Measurements from ENCODE around the gene TATDN2. TPM values are rescaled to one million over a fixed set of nuclear protein-coding genes. Genes with fewer than 3 reads are reported as not detected.

The TATDN2 gene
- total and polyA plus RNA-seq, 4 donors: 12.0 to 32.9 (median 23.8) TPM

- no peaks in the 10 kb centered on the region for H3K9me3 ChIP-seq (ENCODE audit: control insufficient read depth in 4 of 4, insufficient read depth in 3 of 4, low read length in 3 of 4)
- WGBS, 2 donors: 93% methylated on average over 9 of the region's 9 CpGs
- H3K4me3 ChIP-seq: no peak overlapping the region
- no peaks in the 10 kb centered on the region for H3K27me3 ChIP-seq (ENCODE audit: control insufficient read depth in 3 of 3, insufficient read depth in 3 of 3, low read length in 2 of 3)
- peaks cover 0 to 5% (median 0%) of the 10 kb centered on the region in 5 donors for H3K4me1 ChIP-seq (ENCODE audit: control insufficient read depth in 5 of 5, insufficient read depth in 5 of 5, low read length in 5 of 5)
- no peak for TF ChIP-seq CTCF (IDR thresholded peaks at IDR 0.05; ENCODE audit: control extremely low read depth, extremely low read depth)
- ATAC-seq (ENCODE audit: insufficient read depth, low FRiP score): no peak
- no peak for DNase-seq
- no peak overlapping the region for H3K9ac ChIP-seq (ENCODE audit: insufficient read depth in 1 of 2, low read length in 2 of 2)
- no peak overlapping the region for H3K27ac ChIP-seq (ENCODE audit: low read depth in 1 of 2, low read length in 1 of 2)
- peaks cover 0 to 18% (median 11%) of the 10 kb centered on the region in 4 donors for H3K36me3 ChIP-seq (ENCODE audit: control insufficient read depth in 4 of 4, insufficient read depth in 4 of 4, low read length in 4 of 4)
These were observed 41.6 kb downstream of the TATDN2 start for GRCh38 chr3:10289787-10290355.

GRCh38 chr3:10290481-10291176, 42.4 kb downstream of the TATDN2 start:
- H3K9ac ChIP-seq (ENCODE audit: insufficient read depth in 1 of 2, low read length in 2 of 2): no peak overlapping the region
- WGBS, 2 donors: 85 to 86% methylated on average over 18 of the region's 18 CpGs
- H3K27ac ChIP-seq (ENCODE audit: low read depth in 1 of 2, low read length in 1 of 2): no peak overlapping the region
- ATAC-seq (ENCODE audit: insufficient read depth, low FRiP score) (no peak), DNase-seq (no peak)
- H3K4me3 ChIP-seq: no peak overlapping the region
- peaks cover 0 to 4% (median 0%) of the 10 kb centered on the region in 5 donors for H3K4me1 ChIP-seq (ENCODE audit: control insufficient read depth in 5 of 5, insufficient read depth in 5 of 5, low read length in 5 of 5)
- no peaks in the 10 kb centered on the region for H3K9me3 ChIP-seq (ENCODE audit: control insufficient read depth in 4 of 4, insufficient read depth in 3 of 4, low read length in 3 of 4)
- no peak for TF ChIP-seq CTCF (IDR thresholded peaks at IDR 0.05; ENCODE audit: control extremely low read depth, extremely low read depth)
- peaks cover 0 to 18% (median 11%) of the 10 kb centered on the region in 4 donors for H3K36me3 ChIP-seq (ENCODE audit: control insufficient read depth in 4 of 4, insufficient read depth in 4 of 4, low read length in 4 of 4)
- H3K27me3 ChIP-seq (ENCODE audit: control insufficient read depth in 3 of 3, insufficient read depth in 3 of 3, low read length in 2 of 3): no peaks in the 10 kb centered on the region

GRCh38 chr3:10291641-10292040, 43.4 kb downstream of the TATDN2 start:
- WGBS, 2 donors: 81 to 89% methylated on average over 6 of the region's 6 CpGs
- peaks cover 0 to 4% (median 0%) of the 10 kb centered on the region in 5 donors for H3K4me1 ChIP-seq (ENCODE audit: control insufficient read depth in 5 of 5, insufficient read depth in 5 of 5, low read length in 5 of 5)
- H3K27ac ChIP-seq (ENCODE audit: low read depth in 1 of 2, low read length in 1 of 2): no peak overlapping the region
- H3K9ac ChIP-seq (ENCODE audit: insufficient read depth in 1 of 2, low read length in 2 of 2): no peak overlapping the region
- DNase-seq: no peak
- H3K4me3 ChIP-seq: no peak overlapping the region
- peaks cover 0 to 18% (median 8%) of the 10 kb centered on the region in 4 donors for H3K36me3 ChIP-seq (ENCODE audit: control insufficient read depth in 4 of 4, insufficient read depth in 4 of 4, low read length in 4 of 4)
- no peaks in the 10 kb centered on the region for H3K9me3 ChIP-seq (ENCODE audit: control insufficient read depth in 4 of 4, insufficient read depth in 3 of 4, low read length in 3 of 4)
- no peak for ATAC-seq (ENCODE audit: insufficient read depth, low FRiP score)
- no peaks in the 10 kb centered on the region for H3K27me3 ChIP-seq (ENCODE audit: control insufficient read depth in 3 of 3, insufficient read depth in 3 of 3, low read length in 2 of 3)
- no peak for TF ChIP-seq CTCF (IDR thresholded peaks at IDR 0.05; ENCODE audit: control extremely low read depth, extremely low read depth)
